Measurements from ENCODE around the gene GPATCH2L.

Gene GPATCH2L

GRCh38 chr14:76259029-76259735 is 107.5 kb downstream of the GPATCH2L start:
- Histone ChIP-seq H3K27me3 (ENCODE audit: insufficient read depth, low read depth) (no peaks in the 10 kb centered on the region), H2AFZ (ENCODE audit: low read depth) (no peak overlapping the region), H3K27ac (no peak overlapping the region), H4K20me1 (ENCODE audit: insufficient read depth) (no peaks in the 10 kb centered on the region), H3K36me3 (ENCODE audit: insufficient read depth) (no peaks in the 10 kb centered on the region), H3K4me1 (ENCODE audit: low read depth, poor library complexity, severe bottlenecking) (no peaks in the 10 kb centered on the region), H3K79me2 (ENCODE audit: insufficient read depth, low read depth) (no peaks in the 10 kb centered on the region), H3K4me2 (no peak overlapping the region), H3K4me3 (IDR thresholded peaks at IDR 0.05; ENCODE audit: insufficient read depth, low read depth, low read length) (no peak overlapping the region), H3K9ac (no peak overlapping the region)
- no peak for TF ChIP-seq CTCF (conservative IDR thresholded peaks at IDR 0.05; ENCODE audit: low read depth, low read length)

- Histone ChIP-seq H3K4me3 (IDR thresholded peaks at IDR 0.05; ENCODE audit: insufficient read depth, low read depth, low read length) (no peak overlapping the region), H2AFZ (ENCODE audit: low read depth) (no peak overlapping the region), H3K79me2 (ENCODE audit: insufficient read depth, low read depth) (no peaks in the 10 kb centered on the region), H4K20me1 (ENCODE audit: insufficient read depth) (no peaks in the 10 kb centered on the region), H3K36me3 (ENCODE audit: insufficient read depth) (no peaks in the 10 kb centered on the region), H3K9ac (no peak overlapping the region), H3K4me2 (no peak overlapping the region), H3K27me3 (ENCODE audit: insufficient read depth, low read depth) (no peaks in the 10 kb centered on the region), H3K4me1 (ENCODE audit: low read depth, poor library complexity, severe bottlenecking) (no peaks in the 10 kb centered on the region), H3K27ac (no peak overlapping the region)
- no peak for TF ChIP-seq CTCF (conservative IDR thresholded peaks at IDR 0.05; ENCODE audit: low read depth, low read length)
These were observed 109.0 kb downstream of the GPATCH2L start for GRCh38 chr14:76260749-76261148.

GRCh38 chr14:76261371-76261811 is 109.7 kb downstream of the GPATCH2L start:
- Histone ChIP-seq H4K20me1 (ENCODE audit: insufficient read depth) (no peaks in the 10 kb centered on the region), H3K9ac (no peak overlapping the region), H3K4me2 (no peak overlapping the region), H2AFZ (ENCODE audit: low read depth) (no peak overlapping the region), H3K79me2 (ENCODE audit: insufficient read depth, low read depth) (no peaks in the 10 kb centered on the region), H3K36me3 (ENCODE audit: insufficient read depth) (no peaks in the 10 kb centered on the region), H3K4me1 (ENCODE audit: low read depth, poor library complexity, severe bottlenecking) (no peaks in the 10 kb centered on the region), H3K27ac (no peak overlapping the region), H3K27me3 (ENCODE audit: insufficient read depth, low read depth) (no peaks in the 10 kb centered on the region), H3K4me3 (IDR thresholded peaks at IDR 0.05; ENCODE audit: insufficient read depth, low read depth, low read length) (no peak overlapping the region)
- TF ChIP-seq CTCF (conservative IDR thresholded peaks at IDR 0.05; ENCODE audit: low read depth, low read length), result no peak

DNA sequence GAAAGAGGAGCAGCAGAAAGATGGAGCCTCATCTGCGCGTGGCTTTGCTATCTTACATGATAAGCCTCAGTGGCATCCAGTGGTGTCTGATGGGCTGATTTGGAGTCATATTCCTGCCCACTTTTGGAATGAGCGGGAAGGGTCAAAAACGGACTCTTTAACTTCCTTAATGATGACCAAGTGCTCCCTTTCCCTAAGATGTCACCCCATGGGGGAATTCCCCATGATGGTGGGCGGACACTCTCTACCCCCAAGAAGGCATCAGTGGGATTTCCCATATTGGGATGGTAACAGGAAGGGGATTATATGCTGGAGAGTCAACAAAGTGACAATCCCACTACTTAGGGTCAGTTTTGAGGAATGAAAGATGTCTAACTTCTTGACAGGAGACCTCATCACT is 110.9 kb downstream of the GPATCH2L start:
- Histone ChIP-seq H3K79me2 (ENCODE audit: insufficient read depth, low read depth) (no peaks in the 10 kb centered on the region), H3K4me2 (no peak overlapping the region), H3K36me3 (ENCODE audit: insufficient read depth) (no peaks in the 10 kb centered on the region), H4K20me1 (ENCODE audit: insufficient read depth) (no peaks in the 10 kb centered on the region), H3K4me1 (ENCODE audit: low read depth, poor library complexity, severe bottlenecking) (no peaks in the 10 kb centered on the region), H3K27me3 (ENCODE audit: insufficient read depth, low read depth) (no peaks in the 10 kb centered on the region), H3K27ac (no peak overlapping the region), H3K9ac (no peak overlapping the region), H2AFZ (ENCODE audit: low read depth) (no peak overlapping the region), H3K4me3 (IDR thresholded peaks at IDR 0.05; ENCODE audit: insufficient read depth, low read depth, low read length) (no peak overlapping the region)
- no peak for TF ChIP-seq CTCF (conservative IDR thresholded peaks at IDR 0.05; ENCODE audit: low read depth, low read length)
